ENCODE results near the gene ASPHD2.
"Not testable (repeated sequence)": the region's sequence is repeated elsewhere in the genome, so short reads cannot be mapped to it uniquely, and the experiment has no call there.

ASPHD2 gene, protein sequence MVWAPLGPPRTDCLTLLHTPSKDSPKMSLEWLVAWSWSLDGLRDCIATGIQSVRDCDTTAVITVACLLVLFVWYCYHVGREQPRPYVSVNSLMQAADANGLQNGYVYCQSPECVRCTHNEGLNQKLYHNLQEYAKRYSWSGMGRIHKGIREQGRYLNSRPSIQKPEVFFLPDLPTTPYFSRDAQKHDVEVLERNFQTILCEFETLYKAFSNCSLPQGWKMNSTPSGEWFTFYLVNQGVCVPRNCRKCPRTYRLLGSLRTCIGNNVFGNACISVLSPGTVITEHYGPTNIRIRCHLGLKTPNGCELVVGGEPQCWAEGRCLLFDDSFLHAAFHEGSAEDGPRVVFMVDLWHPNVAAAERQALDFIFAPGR

DNA sequence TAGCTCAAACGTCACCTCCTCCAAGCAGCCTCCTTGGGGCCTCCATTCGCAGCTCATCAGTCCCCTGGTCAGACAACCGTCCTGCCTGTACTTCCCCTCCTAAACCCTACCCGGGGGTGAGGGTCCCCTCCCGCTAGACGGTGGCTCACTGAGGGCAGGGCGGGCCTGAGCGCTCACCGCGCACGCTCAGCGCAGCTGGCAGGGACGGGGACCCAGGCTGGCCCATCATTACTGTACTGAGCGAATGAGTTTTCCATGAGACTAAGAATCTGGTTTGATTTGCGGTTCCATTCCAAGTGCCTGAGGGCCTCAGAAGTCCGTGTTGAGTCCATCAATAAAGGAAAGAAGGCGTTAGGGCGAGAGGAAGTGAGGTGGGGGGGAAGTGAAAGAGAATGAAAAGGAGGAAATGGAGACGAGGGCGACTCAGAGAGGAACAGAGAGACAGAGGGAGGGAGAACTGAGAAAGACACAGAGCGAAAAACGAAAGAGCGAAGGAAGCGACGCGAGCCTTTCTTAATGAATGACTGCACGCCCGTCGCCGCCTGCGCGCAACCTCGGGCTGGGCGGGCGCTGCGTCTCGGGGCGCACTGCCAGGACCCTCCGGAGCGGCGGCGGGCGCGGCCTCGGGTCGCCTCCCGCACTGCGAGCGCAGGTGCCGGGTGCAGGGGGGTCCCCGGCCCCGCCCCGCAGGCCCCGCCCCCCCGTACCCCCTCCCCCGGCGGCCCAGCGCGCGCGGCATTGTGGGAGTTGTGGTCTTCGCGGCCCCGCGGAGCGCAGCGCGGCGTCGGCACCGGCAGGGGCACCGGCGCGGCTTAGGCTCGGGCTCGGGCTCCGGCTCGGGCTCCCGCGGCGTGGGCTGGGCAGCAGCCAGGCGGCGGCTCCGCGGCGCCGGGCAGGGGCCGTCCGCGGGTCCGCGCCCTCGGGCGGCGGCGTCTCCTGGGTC is at the start of gene ASPHD2:
TSS of gene ASPHD2 (plus strand) at position 746 of the 943 bp plus-strand sequence. CDS start 4,356 bp downstream, outside the sequence.
- peak; percentile 63 to 82 (median 70) for DNase-seq

GRCh38 chr22:26380072-26380830 is 48.8 kb upstream of the ASPHD2 start:
- no peak for DNase-seq

DNA sequence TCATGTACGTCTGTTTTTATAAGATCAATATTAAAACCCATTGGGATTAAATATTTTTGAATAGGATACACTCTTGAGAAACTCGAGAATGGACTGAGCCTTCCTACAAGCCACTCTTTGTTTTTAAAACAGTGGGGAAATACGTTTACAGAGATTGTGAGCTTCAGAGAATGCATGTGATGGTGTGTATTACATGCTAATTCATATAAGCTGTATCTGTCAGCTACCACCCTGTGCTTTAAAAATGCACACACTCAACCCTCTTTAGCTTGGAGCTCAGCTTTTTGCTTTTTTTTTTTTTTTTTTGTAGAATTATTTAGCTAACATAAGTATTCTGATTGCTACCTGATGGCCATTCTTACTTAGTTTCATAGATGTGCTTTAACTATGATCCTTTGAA is 46.3 kb upstream of the ASPHD2 start:
- no peak for DNase-seq

- DNase-seq, result no peak
These were observed 45.0 kb upstream of the ASPHD2 start for GRCh38 chr22:26383968-26384556.

DNA sequence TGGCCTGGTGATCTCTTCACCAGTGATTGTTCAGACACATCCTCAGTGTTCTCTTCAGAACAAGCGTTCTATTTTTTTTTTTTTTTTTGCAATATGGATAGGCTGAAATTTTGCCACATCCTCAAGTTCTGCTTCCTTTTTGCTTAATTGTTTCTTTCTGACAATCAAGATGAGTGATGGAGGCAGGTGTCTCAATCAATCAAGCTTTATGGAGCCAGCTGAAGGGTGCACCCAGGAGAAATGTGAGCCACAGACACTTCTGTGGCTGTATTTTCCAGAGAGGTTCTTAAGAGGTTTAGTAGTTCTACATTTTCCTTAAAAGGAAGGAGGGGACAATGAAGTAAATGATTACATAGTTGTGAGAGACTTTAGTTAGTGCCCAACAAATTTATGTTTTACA is 43.9 kb upstream of the ASPHD2 start:
- DNase-seq, result no peak

DNA sequence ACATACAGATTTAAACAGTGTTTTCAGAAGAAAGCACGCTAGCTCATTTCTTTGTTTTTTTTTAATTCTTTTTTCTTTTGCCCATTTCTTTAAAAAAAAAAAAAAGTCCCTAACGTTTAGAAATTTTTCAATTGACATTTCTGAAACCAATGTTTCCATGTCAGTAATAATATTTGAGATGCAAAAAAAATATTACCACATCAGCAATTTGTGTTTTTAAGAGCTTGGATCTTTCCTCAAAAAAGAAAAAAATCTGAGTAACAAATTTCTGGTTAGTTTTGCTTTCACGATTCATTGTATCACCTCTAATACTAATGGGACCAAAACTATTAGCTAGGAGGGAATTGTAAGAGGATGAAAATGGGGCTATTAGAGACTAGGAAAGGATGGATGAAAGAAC is 39.9 kb upstream of the ASPHD2 start:
- DNase-seq, result no peak

DNA sequence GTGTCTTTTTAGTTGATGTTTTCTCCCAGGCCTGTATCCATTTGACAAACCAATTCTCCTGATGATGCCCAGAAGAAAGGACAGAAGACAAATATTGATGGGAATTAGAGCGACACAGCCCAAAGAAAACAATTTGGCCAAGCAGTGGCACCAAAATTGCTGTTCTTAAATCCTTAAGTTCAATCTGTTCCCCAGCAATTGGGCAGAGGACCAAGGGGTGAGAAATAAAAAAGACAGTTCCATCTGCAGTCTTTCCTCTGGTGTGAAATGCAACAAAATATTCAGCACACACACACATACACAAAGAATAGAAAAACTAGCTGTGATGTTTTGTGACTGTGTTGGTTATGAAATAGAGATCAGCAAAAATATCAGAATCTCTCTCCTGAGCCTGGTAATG is 38.0 kb upstream of the ASPHD2 start:
- DNase-seq, result no peak

- DNase-seq, result no peak
These were observed 37.4 kb upstream of the ASPHD2 start for GRCh38 chr22:26391623-26392022.

DNA sequence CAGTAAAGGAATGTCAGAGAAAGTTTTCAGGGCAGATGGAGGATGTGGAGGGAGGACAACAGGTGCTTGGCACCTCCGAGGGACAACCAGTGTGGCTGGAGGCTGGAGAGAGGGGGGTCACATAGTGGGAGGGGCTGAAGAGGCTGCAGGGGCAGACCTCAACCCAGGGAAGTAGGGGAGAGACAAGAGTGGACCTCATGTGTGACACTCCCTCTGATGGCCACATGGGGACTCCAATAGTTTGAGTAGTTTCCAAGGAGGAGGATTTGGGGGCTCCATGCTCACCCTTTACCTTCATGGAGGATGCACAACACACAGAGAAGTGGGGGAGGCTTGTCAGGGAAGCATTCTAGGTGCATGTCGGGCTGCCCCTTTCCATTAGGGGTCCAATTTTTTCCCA is 35.1 kb upstream of the ASPHD2 start:
- DNase-seq, result no peak

- no peak for DNase-seq
These were observed 34.3 kb upstream of the ASPHD2 start for GRCh38 chr22:26394777-26395176.

- no peak for DNase-seq
These were observed 33.1 kb upstream of the ASPHD2 start for GRCh38 chr22:26395926-26396325.

DNA sequence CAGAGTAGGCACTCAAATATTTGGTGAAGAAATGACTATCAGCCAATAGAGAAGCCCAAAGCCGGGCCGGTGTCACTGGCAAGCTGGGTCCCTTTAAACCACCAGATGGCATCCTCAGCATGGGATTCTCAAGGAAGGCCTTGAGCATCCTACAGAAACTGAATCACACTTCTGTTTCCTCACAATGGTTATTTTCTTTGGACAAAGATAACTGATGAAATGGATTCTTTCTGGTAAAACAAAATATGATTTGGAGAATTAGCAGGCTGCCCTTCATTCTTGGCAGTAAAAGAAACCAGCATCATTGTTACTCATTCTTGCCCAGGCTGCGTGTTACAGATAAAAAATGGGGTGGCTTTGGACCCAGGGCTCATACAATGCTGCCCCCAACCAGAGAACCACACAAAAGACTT is 30.3 kb upstream of the ASPHD2 start:
- peak; percentile 4 to 36 (median 18) for DNase-seq

DNA sequence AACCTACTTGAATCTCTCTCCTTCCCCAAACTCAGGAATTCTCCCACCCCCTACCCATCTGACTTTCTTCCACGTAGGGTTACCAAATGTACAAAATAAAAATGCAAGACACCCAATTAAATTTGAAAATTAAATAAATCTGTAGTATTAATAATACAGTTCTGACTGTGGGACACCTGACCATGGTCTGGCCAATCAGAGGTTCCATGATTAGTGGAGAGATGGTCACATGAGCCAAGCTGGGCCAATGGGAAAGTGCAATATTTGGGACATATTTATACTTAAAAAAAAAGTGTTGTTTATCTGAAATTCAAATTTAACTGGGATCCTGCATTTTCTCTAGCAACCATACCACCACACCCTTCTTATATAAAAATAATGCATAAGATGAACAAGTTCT is 29.8 kb upstream of the ASPHD2 start:
- no peak for DNase-seq

DNA sequence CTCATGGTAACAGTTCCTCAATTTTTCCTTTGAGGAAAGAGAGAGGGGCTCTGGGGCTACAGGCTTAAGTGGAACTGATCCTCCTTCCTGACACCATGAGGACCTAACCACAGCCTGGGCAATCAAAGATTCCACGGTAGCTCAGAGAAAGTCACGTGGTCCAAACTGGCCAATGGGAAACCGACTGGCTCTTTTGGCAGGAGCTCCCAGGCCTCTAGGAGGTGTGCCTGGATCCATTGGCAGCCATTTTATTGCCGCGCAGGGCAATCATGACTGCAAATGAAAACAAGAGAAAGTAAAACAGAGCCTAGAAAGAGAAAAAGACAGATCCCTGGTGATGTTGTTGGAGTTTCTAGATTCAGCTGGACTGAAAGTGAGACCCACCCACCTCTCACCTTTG is 27.3 kb upstream of the ASPHD2 start:
- DNase-seq, result no peak

- no peak for DNase-seq
These were observed 24.1 kb upstream of the ASPHD2 start for GRCh38 chr22:26404851-26405421.

- DNase-seq, result no peak
These were observed 22.9 kb upstream of the ASPHD2 start for GRCh38 chr22:26406118-26406517.

DNA sequence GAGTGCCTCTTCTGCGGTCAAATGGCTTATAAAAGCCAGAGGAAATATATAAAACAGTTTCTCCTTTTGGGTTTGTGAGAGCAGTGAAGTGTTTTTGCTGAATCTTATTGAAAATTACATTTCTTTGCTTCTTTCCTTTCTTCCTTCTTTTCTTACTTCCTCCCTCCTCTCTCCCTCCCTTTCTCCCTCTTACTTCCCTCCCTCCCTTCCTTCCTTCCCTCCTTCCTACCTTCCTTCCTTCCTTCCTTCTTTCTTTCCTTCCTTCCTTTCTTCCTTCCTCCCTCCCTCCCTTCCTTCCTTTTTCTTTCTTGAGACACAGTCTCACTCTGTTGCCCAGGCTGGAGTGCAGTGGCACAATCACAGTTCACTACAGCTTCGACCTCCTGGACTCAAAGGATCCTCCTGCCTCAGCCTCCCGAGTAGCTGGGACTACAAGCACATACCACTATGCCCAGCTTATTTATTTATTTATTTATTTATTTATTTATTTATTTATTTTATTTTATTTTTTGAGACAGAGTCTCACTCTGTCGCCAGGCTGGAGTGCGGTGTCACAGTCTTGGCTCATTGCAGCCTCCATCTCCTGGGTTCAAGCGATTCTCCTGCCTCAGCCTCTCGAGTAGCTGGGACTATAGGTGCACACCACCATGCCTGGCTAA is 20.4 kb upstream of the ASPHD2 start:
- DNase-seq, result not testable (repeated sequence)

DNA sequence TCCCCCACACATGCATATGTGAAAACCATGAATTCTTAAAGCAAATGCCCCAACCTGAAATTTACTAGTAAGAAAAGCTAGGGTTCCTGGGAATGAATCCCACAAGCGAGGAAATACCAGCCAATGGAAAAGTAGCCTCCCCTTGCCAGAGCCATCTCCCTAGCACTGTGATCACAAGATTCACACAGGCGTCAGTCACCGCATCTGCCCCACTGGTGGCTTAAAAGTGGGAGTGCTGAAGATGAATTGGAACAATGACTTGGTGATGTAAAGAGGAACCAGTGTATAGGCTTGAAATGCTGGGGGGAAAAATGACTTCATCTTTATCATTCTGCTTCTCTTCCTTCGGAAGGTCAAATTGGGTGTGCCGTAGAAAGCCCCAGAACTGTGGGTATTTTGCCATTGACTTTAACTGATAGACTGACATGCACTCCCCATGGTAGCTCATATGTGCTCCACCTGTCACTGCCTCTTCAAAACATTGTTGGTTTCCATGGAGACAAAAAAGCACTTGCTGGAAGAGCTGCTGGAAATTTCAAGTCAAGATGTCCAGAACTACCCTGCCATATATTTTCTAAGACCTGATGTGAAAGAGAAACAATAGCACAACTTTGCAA is 19.2 kb upstream of the ASPHD2 start:
- DNase-seq, result no peak

DNA sequence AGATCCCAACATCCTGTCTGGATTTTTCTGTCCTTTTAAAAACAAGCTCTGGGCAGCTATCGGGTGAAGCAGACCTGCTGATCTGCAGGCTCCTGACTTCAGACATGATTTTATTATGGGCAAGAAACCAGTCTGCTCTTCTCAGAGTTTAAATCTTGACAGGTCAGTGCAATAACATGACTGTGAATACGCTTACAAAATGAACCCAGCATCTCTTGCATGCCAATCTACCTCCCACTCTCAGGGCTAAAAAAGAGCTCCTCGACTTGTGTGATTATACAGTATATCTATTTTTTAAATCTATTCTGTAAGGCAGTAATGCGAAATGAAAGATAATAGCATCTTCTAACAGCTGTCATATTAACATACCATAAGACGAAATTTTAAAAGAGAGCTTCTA is 18.7 kb upstream of the ASPHD2 start:
- no peak for DNase-seq

- no peak for DNase-seq
These were observed 14.7 kb upstream of the ASPHD2 start for GRCh38 chr22:26414347-26414746.

- DNase-seq, result no peak
These were observed 12.8 kb upstream of the ASPHD2 start for GRCh38 chr22:26416256-26416655.

Data from activated CD4-positive, CD25-positive, alpha-beta regulatory T cell (primary cell).